Ovary (tissue), 9 donors: ENCODE data around the gene LIMS3. TPM values are rescaled to one million over a fixed set of nuclear protein-coding genes. Genes with fewer than 3 reads are reported as not detected.

Source experiments
- polyA plus RNA-seq, 2 donors: library from polyadenylated mRNA; stranded (reverse); fragments of 200-250 nt in 1 of 2; fragments of 350-450 nt in 1 of 2; fragmentation: Illumina TruSeq in 1 of 2; extraction: RNeasy Lipid Tissue Mini Kit (QIAGEN cat#74804) in 1 of 2; gene quantifications; one replicate each; pipeline ENCODE4 v1.2.3, GENCODE V29; 2013 to 2014
- total RNA-seq, 7 donors: library from RNA; depleted of rRNA in 2 of 7; stranded (reverse); fragments of >200 nt in 2 of 7; fragmentation: NEBNext Ultra II Directional in 3 of 7; extraction: Animal tissue kit (Norgen Biotek cat#: 25700) in 3 of 7; gene quantifications; one replicate each; pipeline versions ENCODE4 v1.1.0 to v1.2.4, GENCODE V29; 2016 to 2023
- donor health status: DM: no; HTN: no; CAD: no; lungs with moderate emphysema.
- donor health status: DM: no; HTN: no; CAD: no.
- donor health status: Bipolar disorder and iron deficiency.
- donor health status: DM: yes; HTN: yes; CAD: no.
- donor health status: DM: no; HTN: no; CAD: no.
- donor health status: DM: yes; HTN: yes; CAD: no.

LIMS3 gene
- total and polyA plus RNA-seq, 9 donors: 1.1 to 47.1 (median 6.6) TPM

Other genes starting within 250 kb of the LIMS3 start
- gene RGPD5, start 104.4 kb upstream of the LIMS3 start, total RNA-seq: 10 to 100 TPM; 18.0 to 87.0 (median 42.2) TPM
- gene RGPD5, start 104.4 kb upstream of the LIMS3 start, polyA plus RNA-seq: 10 to 100 TPM in 1 of 2 donors, 1 to 10 TPM in 1; 8.3 to 13.0 TPM
- gene MALL, start 217.1 kb downstream of the LIMS3 start, total RNA-seq: 1 to 10 TPM in 6 of 7 donors, under 1 TPM in 1; 0.63 to 9.2 (median 2.1) TPM
- gene MALL, start 217.1 kb downstream of the LIMS3 start, polyA plus RNA-seq: 10 to 100 TPM in 1 of 2 donors, 1 to 10 TPM in 1; 3.4 to 20.0 TPM